OCI-LY3 (cell line): ENCODE data around the gene CSF2RB.

Source experiments
- H2AFZ ChIP-seq: fragments of 200-600, 300-600 bp; shearing (Covaris generic); 2 replicates; pipeline ENCODE4 v1.6.0; 2014; ENCODE audit warnings: antibody characterized with exemption, low read depth, low read length
- H3K27ac ChIP-seq: fragments of 200-600, 300-600 bp; sonication (generic); 2 replicates; pipeline ENCODE4 v1.5.1; 2014; ENCODE audit warnings: mild to moderate bottlenecking, low read length, moderate library complexity, mixed read lengths
- H3K27me3 ChIP-seq: fragments of 200-600, 300-600 bp; sonication (generic); 2 replicates; pipeline ENCODE4 v1.6.1; 2014; ENCODE audit warnings: low read depth, low read length, mixed read lengths
- H3K36me3 ChIP-seq: fragments of 200-600, 300-600 bp; sonication (generic); replicated peaks from 2 replicates; pipeline ENCODE3; 2014; ENCODE audit warnings: low read depth, low read length, mixed read lengths
- H3K4me1 ChIP-seq: fragments of 300-600, 200-600 bp; sonication (generic); 2 replicates; pipeline ENCODE4 v1.6.1; 2014; ENCODE audit warnings: low read length, mixed read lengths
- H3K4me2 ChIP-seq: fragments of 200-600, 300-600 bp; sonication (generic); 2 replicates; pipeline ENCODE4 v1.6.1; 2014; ENCODE audit warnings: low read length, mixed read lengths
- H3K4me3 ChIP-seq: fragments of 300-600, 200-600 bp; sonication (generic); 2 replicates; pipeline ENCODE4 v1.5.1; 2014; ENCODE audit warnings: antibody characterized with exemption, mild to moderate bottlenecking, low read length, moderate library complexity
- H3K79me2 ChIP-seq: fragments of 300-600, 200-600 bp; shearing (Covaris generic); 2 replicates; pipeline ENCODE4 v1.6.1; 2014; ENCODE audit warnings: mild to moderate bottlenecking, low read length, mixed read lengths
- H3K9ac ChIP-seq: fragments of 300-600, 200-600 bp; shearing (Covaris generic); 2 replicates; pipeline ENCODE4 v1.6.0; 2014; ENCODE audit warnings: mild to moderate bottlenecking, low read length, moderate library complexity
- H3K9me3 ChIP-seq: fragments of 200-600, 300-600 bp; shearing (Covaris generic); 2 replicates; pipeline ENCODE4 v1.6.1; 2014; ENCODE audit warnings: low read length, mixed read lengths; ENCODE audit not compliant: insufficient read depth
- H4K20me1 ChIP-seq: fragments of 200-600, 300-600 bp; sonication (generic); 2 replicates; pipeline ENCODE4 v1.6.1; 2016; ENCODE audit warnings: low read length, mixed read lengths; ENCODE audit not compliant: insufficient read depth
- EZH2phosphoT487 ChIP-seq: fragments of 200-600 bp; shearing (Covaris generic); IDR thresholded peaks from 2 replicates; pipeline ENCODE4 v1.6.1; 2018; ENCODE audit warnings: antibody characterized with exemption, mixed run types, low read depth
- TF ChIP-seq, protein P1 (sequence below): fragments of 200-600, 300-600 bp; sonication (generic); IDR thresholded peaks from 2 replicates; pipeline ENCODE4 v1.5.1; 2014; ENCODE audit warnings: antibody characterized with exemption, low read length, low read depth

The CSF2RB gene

DNA sequence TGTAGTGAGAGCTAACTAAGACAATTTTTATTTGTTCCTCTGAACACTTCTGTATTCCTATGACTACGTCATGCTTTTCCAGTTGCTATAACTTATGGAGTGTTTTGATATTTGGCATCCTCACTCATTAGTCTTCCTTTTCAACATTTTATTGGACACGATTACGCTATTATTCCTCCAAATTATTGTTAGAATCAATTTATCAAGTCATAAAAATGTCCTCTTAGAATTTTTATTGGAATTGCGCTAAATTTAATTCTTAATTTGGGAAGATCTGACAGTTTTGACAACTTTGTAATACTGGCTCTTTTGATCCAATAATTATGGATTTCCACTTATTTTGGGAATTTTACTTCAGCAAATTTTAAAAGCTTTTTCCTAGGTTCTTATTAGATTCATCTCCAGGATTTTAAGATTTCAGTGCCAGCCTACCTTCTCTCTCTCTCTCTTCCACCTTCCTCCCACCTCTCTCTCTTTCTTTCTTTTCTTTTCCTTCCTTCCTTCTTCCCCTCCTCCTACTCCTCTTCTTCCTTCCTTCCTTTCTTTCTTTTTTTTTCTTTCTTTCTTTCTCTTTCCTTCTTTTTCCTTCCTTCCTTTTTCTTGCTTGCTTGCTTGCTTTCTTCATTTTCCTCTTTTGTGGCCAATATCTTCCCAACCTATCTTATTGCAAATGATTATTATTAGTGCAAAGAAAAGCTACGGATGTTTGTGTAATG lies 55.0 kb downstream of the CSF2RB start:
- no peak overlapping the region for H3K4me3 ChIP-seq
- no peaks in the 10 kb centered on the region for H3K36me3 ChIP-seq
- H3K27me3 ChIP-seq, result no peaks in the 10 kb centered on the region
- H3K9me3 ChIP-seq, result no peaks in the 10 kb centered on the region
- no peaks in the 10 kb centered on the region for H3K79me2 ChIP-seq
- no peak overlapping the region for H2AFZ ChIP-seq
- H3K4me2 ChIP-seq, result no peak overlapping the region
- no peaks in the 10 kb centered on the region for H4K20me1 ChIP-seq
- no peaks in the 10 kb centered on the region for H3K4me1 ChIP-seq
- H3K27ac ChIP-seq, result no peak overlapping the region
- no peak for TF ChIP-seq EZH2phosphoT487
- TF ChIP-seq, protein P1, sequence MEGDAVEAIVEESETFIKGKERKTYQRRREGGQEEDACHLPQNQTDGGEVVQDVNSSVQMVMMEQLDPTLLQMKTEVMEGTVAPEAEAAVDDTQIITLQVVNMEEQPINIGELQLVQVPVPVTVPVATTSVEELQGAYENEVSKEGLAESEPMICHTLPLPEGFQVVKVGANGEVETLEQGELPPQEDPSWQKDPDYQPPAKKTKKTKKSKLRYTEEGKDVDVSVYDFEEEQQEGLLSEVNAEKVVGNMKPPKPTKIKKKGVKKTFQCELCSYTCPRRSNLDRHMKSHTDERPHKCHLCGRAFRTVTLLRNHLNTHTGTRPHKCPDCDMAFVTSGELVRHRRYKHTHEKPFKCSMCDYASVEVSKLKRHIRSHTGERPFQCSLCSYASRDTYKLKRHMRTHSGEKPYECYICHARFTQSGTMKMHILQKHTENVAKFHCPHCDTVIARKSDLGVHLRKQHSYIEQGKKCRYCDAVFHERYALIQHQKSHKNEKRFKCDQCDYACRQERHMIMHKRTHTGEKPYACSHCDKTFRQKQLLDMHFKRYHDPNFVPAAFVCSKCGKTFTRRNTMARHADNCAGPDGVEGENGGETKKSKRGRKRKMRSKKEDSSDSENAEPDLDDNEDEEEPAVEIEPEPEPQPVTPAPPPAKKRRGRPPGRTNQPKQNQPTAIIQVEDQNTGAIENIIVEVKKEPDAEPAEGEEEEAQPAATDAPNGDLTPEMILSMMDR, result no peak
- no peak overlapping the region for H3K9ac ChIP-seq

DNA sequence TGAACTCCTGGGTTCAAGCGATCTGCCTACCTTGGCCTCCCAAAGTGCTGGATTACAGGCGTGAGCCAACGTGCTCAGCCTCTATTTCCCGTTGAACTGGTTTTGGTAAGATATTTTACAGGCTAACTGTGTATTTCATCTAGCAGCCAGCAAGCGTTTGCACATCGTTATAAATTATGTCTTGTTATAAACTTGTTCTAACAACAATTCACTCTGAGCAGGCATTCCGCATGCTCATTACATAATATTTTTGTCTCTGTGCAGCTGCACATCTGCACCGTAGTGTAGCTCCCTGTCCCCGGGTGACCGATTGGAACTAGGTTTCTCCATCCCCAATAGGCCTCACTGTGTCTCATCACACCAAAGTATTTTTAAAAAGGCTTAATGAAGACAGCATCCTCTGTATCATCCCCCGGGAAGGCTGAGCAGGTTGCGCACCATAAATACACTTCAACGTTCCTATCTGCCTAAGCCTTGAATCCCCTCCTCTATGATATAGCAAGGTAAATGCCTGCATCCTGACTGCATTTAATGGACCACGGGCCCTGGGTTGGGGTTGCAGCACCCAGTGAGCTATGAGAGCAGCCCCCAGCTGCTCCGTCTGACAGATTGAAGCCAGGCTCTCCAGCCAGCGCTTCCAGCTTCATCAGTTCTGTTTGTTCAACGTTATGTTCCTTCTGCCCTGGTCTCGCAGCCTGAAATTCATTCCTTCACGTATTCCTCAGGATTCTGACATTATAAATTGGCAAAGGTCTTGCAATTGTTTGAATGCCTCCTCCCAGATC lies 58.1 kb downstream of the CSF2RB start:
- Histone ChIP-seq H3K27me3 (no peaks in the 10 kb centered on the region), H2AFZ (no peak overlapping the region), H4K20me1 (no peaks in the 10 kb centered on the region), H3K4me2 (no peak overlapping the region), H3K9me3 (no peaks in the 10 kb centered on the region), H3K4me3 (no peak overlapping the region), H3K27ac (no peak overlapping the region), H3K36me3 (no peaks in the 10 kb centered on the region), H3K79me2 (no peaks in the 10 kb centered on the region), H3K4me1 (no peaks in the 10 kb centered on the region), H3K9ac (no peak overlapping the region)
- TF ChIP-seq, protein P1, result no peak
- TF ChIP-seq EZH2phosphoT487, result no peak

DNA sequence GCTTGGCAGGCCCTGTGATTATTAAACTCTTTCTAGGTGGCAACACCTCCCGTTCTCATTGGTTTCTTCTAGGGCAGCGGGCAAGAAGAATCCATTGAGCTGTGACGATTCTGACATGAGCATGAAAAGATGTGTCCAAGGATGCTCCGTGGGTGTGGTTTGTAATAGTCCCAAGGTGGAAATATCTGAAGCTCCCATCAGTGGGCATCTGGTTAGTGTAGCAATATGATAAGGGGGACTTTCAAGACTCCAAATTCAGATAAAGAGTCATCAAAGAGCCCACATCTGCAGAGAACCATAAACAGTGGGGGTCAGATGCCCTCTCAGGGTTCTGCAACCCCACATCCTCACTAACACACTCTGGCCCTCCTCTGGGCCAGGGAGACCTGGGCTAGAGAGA lies 63.2 kb downstream of the CSF2RB start:
- H4K20me1 ChIP-seq, result no peaks in the 10 kb centered on the region
- peaks cover 11% of the 10 kb centered on the region; the same call in 1 of the 2 replicates for H3K4me1 ChIP-seq
- H3K27ac ChIP-seq, result no peak overlapping the region
- H3K79me2 ChIP-seq, result no peaks in the 10 kb centered on the region
- no peaks in the 10 kb centered on the region for H3K36me3 ChIP-seq
- H3K9ac ChIP-seq, result no peak overlapping the region
- TF ChIP-seq EZH2phosphoT487, result no peak
- TF ChIP-seq, protein P1, result no peak
- H2AFZ ChIP-seq, result peak overlapping the region; percentile 80; the same call in 1 of the 2 replicates
- no peaks in the 10 kb centered on the region for H3K27me3 ChIP-seq
- H3K4me2 ChIP-seq, result no peak overlapping the region; the same call in 1 of the 2 replicates
- H3K9me3 ChIP-seq, result no peaks in the 10 kb centered on the region
- no peak overlapping the region for H3K4me3 ChIP-seq

DNA sequence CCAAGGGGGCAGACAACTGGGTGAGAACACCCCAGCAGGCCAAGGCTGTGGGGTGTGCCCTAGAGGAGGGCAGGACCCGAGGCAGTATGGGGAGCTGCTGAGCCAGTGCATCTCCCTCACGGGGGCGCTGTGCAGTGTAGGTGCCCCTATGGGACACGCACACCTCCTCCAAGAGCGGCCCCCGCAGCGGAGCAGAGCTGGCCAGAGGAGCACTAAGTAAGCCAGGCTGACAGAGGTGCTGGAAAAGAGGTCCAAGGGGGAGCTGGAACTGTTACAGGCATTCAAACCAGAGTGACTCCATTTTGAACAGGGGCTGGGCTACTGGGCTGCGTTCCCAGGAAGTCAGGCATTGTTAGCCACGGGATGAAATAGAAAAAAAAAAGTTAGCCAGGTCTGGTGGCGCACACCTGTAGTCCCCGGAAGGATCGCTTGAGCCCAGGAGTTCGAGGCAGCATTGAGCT lies 64.0 kb downstream of the CSF2RB start:
- peak overlapping the region; percentile 79 for H3K4me3 ChIP-seq
- peak overlapping the region; percentile 73 for H3K9ac ChIP-seq
- no peak overlapping the region for H3K27ac ChIP-seq
- peak overlapping the region; percentile 80 for H2AFZ ChIP-seq
- no peaks in the 10 kb centered on the region for H3K9me3 ChIP-seq
- no peaks in the 10 kb centered on the region for H3K27me3 ChIP-seq
- no peaks in the 10 kb centered on the region for H3K79me2 ChIP-seq
- TF ChIP-seq, protein P1, result peak; percentile 89
- no peak for TF ChIP-seq EZH2phosphoT487
- H3K4me1 ChIP-seq, result peaks cover 11% of the 10 kb centered on the region; the same call in 1 of the 2 replicates
- H3K4me2 ChIP-seq, result peak overlapping the region; percentile 90
- no peaks in the 10 kb centered on the region for H3K36me3 ChIP-seq
- no peaks in the 10 kb centered on the region for H4K20me1 ChIP-seq
